Iris pigment epithelial cell (primary cell): ENCODE data around the gene RABL3.
A peak's percentile ranks its signal among the peaks of the same experiment; 100 is the strongest.
"Not testable (repeated sequence)": the region's sequence is repeated elsewhere in the genome, so short reads cannot be mapped to it uniquely, and the experiment has no call there.

Experiments
- DNase-seq: peaks from one replicate; pipeline ENCODE4 v3.0.0-alpha.2; 2011; ENCODE audit warnings: low read depth

RABL3 gene, protein sequence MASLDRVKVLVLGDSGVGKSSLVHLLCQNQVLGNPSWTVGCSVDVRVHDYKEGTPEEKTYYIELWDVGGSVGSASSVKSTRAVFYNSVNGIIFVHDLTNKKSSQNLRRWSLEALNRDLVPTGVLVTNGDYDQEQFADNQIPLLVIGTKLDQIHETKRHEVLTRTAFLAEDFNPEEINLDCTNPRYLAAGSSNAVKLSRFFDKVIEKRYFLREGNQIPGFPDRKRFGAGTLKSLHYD

DNA sequence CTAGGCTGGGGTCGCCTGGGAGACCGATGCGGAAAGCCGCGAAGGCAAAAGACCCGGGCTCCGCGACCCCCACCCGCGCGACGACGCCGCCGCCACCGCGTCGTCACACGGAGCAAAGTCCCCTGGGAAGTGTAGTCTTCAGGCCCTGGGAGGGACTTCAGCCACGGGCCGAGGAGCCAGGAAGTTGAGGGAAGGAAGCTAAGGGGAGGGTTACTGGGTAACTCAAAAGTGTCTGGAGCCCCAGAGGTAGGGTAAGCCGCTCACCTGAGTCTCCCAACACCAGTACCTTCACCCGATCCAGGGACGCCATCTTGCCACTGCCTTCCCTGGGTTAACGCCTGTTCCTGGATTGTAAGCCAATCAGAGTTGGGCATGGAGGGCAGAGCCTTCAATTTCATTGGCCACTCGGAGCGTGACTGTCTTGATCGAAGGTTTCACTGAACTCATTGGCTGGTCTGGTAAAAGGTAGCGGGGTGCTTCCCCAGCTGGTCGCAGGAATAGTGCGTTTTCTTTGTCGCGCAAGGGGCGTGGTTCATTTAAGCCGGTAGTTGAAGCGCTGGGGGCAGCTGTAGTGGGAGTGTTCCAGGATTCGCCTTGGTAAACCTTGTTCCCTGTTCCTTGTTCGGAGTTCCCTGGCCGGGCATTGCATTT is at the start of gene RABL3, which contains the start of gene GTF2E1:
RABL3 (minus strand) TSS at position 319 of the 651 bp plus-strand sequence; CDS start at position 310, 9 bp downstream.
GTF2E1 (plus strand) TSS at position 547 of the 651 bp plus-strand sequence. CDS start 7,809 bp downstream, outside the sequence.
- DNase-seq = peak; percentile 100

DNA sequence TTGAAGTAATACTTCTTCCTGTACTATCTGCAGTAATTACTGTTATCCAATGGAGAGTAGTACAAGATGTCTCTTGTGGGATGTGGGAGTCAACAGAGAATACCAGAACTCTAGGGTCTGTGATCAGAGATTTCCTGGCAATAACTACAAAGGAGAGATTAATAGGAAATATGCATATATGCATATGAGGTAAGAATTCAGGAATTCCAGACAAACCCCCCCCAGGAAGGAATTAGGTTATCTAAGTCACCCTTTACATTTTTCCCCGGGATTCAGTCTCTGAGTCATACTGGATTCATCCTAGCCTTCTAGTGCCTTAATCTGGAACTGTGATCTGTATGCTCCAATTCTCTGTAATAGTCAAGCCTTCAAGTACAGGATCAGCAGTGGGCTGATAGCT is 49.6 kb upstream of the RABL3 start:
- peak; percentile 57 for DNase-seq

DNA sequence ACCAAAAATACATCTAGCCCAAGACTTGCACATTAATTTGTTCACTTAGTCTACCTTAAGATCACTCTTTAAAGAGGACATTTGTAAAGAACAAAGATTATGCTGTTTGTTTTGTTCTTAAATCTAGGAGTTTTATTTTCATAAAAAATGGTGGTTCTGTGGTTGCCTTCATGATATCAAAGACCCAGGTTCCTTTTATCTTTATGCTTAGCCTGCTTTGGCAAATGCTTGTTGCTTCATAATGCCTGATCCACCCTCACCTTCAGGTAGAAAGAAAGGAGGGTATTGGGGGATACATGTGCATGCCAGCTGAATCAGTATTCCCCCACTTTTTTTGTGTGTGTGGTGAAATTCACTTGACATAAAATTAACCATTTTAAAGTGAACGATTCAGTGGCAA is 48.7 kb upstream of the RABL3 start:
- no peak for DNase-seq

DNA sequence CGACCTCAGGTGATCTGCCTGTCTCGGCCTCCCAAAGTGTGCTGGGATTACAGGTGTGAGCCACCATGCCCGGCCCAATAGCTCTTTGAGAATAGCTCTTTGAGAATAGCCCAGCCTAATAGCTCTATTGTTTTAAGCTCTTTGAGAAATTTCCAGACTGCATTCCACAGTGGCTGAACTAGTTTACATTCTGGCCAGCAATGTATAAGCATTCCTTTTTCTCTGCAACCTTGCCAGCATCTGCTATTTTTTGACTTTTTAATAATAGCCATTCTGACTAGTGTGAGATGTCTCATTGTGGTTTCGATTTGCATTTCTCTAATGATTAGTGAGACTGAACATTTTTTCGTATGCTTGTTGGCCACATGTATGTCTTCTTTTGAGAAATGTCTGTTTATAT is 43.5 kb upstream of the RABL3 start:
- DNase-seq = peak; percentile 77

DNA sequence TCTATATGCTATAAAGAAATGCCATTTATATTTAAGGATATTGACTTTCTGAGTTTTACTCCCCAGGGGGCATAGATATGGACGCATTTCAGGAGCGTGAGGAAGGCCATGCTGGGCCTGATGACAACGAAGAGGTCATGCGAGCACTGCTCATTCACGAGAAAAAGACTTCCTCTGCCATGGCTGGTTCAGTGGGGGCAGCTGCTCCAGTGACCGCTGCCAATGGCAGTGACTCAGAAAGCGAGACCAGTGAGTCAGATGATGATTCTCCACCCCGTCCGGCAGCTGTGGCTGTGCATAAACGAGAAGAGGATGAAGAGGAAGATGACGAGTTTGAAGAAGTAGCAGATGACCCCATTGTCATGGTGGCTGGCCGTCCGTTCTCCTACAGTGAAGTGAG is 38.7 kb upstream of the RABL3 start:
- peak; percentile 94 for DNase-seq

DNA sequence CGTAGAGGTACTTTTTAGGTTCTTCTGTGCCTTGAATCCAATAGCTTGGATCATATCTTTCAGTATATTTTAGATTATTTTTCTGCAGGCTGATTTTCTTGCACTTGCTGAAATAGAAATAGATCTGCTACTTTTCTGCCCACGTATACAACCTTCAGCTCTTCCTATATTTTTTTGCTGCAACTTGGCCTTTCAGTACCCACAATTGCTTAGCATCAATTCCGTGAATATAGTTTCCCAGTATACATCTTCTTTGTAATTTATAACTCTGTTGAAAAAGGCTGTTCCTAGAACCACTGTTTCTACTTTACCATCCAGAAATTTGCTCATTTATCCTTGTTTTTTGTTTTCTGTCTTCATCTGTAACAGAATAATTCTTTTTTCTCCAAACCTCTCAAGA is 36.5 kb upstream of the RABL3 start:
- no peak for DNase-seq

DNA sequence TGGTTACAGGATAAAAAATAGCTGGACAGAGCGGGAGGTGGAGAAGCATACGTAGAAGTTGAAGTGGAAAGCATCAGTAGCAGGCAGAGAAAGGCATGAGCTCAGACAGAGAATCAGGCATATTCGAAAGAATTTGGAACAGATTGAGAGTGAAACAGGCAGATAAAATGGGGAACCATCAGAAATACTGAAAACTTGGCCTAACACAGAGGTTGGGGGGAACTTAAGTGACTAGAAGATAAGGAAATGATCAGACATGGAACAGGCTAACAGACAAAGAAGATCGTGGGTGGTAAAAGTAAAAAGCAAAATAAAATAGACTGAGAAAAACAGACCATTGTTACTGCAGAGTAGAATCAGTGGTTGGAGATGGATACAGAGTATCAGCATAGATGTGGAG is 33.1 kb upstream of the RABL3 start:
- no peak for DNase-seq

DNA sequence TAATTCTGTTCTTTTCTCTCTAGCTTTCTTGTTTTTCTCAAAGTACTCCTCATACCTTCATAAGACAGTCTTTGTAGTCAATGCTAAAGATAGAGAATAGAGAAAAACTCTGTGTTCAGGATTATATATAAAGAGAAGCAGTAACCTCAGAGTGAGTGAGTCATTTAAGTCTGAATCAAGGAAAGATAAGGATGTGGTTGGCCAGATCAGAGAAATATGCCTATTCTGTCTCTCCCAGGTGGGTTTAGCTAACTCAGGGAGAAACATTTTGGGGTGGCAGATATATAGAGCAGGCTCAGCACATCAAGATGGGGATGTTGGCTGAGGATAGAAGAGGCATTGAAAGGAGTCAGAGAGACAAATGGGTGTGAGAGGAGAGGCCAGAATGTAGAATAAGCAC is 31.6 kb upstream of the RABL3 start:
- peak; percentile 75 for DNase-seq

DNA sequence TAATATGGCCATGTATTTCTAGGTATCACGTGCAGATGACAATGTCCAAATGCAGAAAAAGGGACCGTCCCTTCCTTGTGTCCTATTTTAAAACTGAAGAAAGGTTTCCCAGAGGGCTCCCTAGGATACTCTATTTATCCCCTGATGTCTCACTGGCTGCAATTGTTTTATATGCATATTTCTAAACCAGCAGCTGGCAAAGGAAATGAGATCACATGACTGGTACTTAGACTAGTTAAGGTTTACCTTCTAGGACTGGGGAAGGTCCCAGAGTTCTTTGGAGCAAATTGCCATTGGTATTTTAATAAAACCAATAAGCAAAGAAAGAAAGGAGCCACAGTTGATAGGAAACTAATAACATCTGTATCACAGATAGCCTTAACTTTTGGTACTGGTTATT is 29.8 kb upstream of the RABL3 start:
- no peak for DNase-seq

DNA sequence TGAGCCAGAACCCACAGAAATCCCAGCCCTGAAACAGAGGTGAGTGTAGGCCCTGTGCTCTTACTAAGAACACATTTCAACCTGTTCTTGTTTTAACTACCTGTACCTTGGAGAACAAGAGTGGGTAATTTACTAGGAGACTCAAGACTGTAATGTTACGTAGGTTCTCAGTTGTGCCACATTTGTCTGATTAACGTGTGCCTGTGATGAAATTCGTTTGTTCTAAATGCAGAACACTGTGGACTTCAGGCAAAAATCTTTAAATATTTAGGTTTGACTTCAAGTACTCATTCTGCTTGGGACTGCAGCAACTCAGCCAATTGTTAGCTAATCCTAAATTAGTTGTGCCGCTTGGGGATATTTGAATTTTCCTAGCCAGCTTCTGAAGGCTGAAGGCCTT is 28.6 kb upstream of the RABL3 start:
- DNase-seq = no peak

DNA sequence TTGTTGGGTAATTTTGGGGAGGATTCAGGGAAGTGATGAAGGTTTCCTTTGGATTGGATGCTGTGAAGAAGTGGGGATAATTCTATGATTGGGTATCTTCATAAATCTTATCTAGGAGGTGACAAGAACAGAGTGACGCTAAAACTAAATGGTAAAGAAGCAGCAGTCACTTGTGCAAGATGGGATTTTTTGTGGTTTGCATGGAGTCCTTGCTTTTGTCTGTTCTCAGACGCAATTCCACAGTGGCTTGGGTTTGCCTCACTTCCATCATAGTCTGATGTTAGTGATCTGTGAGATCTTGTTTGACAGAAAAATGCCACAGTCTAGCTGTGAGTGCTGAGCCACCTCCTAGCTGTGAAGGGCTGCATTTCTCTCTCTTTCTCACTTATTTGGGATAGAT is 27.1 kb upstream of the RABL3 start:
- DNase-seq = no peak

DNA sequence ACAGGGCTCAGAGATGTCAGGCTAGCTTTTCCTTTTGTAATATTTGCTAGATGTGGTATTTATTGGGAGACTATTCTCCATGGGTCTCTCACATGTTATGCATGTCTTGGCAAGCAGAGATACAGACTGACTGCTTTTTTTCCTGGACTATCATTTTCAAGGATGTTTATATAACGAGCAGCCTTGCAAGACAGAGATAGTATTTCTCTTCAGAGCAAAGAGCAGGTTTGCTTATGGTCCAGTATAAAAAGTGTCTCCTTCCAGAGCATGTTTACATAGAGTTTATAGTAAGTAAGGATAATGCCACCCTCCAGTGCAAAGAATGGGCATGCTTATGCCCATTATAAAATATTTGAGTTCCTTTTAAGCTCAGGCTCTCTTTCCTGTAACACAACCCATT is 24.8 kb upstream of the RABL3 start:
- peak; percentile 69 for DNase-seq

DNA sequence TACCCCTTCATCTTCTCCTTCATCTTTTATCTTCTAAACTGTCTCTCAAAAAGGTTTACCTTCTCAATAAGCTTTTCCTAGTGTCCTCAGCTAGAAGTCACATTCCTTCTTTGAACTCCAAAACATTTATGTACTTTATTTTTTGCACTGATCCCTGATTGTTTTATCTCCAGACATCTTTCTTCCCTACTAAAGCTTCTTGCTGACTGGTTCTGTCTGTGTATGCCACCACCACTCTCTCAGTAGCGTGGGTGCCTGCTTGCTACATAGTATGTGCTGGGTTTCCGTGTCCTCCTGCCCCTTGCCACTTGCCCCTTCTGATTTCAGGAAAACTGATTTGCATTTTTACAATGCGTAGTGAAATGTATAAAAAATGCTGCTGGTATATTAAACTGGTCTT is 24.3 kb upstream of the RABL3 start:
- DNase-seq = no peak

DNA sequence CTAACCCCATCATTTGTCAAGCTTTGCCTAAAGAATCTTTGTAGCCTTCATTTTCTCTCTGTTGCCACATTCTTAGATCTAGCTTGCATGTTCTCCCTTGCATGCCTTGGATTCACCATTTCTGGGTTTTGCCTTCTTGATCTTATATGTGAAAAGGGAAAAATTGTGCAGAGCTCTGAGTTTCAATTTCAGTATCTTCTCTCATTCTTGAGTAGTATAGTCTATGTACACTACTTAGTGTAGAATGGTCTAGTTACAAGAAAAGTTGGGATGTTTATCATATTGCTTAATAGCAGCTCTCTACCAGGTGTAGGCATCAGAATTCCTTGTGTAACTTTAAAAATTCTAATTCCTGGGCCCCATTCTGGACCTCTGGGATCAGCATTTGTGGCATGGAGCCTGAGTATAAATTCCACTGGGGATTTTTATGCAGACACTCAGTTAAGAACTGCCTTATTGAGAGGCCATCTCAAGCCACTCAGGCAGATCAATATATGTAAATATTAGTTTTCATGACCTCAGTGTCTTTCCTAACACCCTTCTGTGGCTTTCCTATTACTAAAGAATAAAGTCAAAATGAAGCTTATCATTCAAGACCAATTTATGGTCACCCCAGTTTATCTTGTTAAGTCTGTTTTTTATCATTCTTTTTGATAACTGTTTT is 23.6 kb upstream of the RABL3 start:
- DNase-seq = no peak

DNA sequence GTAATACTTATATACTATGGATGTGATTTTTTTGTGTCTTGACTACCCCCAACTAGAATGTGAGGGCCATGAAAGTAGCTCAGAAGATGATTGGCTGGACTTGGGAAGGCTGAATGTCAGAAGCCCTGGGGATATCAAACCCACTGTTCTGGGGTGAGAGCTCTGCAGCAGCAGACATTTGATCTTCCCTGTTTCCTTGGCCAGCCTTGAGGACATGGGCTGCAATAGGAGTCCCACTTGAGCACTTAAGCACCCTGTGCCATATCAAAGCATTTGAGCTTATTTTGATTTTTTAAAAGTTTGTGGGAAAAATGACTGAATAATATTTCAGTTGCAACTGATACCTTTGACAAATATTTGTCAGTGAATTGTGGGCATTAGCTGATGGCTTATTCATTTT is 21.9 kb upstream of the RABL3 start:
- DNase-seq = no peak

DNA sequence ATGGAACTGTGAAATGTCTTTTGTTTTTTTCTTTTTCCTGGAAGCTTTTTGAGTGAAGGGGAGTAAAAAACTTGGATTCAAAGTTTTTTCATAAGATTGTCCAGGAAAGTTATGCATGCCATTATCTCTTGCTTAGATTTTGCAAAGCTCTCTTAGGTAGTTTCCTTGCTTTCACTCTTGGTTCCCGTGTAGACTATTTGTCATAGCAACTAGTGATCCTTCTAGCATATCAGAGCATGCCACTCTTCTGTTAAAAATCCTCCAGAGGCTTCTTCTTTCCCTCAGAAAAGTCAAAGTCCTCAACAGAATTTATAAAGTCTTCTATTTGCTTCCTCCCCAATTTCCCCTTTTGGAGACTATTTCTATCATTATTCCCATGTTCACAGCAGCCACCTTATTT is 21.3 kb upstream of the RABL3 start:
- DNase-seq = peak; percentile 40

DNA sequence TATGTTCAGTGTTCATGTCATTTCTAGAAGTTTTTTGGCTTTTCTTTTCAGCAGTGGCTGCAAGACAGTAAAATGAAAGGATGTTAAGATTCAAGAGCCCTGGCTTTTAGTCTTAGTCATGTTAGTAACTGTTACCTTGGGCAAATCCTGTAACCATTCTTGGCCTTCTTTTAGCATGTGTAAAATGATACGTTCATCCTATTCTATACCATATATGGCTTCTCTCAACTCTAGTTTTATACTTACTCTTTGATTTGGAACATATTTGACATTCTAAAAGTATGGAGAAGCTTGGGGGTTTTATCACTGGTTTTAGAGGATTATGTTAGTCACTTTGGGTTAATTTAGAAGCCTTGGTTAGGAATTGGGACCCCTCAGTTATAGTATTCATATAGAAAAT is 20.3 kb upstream of the RABL3 start:
- peak; percentile 69 for DNase-seq

DNA sequence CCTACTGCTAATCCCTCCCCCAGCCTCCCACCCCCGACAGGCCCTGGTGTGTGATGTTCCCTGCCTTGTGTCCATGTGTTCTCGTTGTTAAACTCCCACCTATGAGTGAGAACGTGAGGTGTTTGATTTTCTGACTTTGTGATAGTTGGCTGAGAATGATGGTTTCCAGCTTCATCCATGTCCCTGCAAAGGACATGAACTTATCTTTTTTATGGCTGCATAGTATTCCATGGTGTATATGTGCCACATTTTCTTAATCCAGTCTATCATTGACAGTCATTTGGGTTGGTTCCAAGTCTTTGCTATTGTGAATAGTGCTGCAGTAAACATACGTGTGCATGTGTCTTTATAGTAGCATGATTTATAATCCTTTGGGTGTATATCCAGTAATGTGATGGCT is 16.2 kb upstream of the RABL3 start:
- DNase-seq = not testable (repeated sequence)

DNA sequence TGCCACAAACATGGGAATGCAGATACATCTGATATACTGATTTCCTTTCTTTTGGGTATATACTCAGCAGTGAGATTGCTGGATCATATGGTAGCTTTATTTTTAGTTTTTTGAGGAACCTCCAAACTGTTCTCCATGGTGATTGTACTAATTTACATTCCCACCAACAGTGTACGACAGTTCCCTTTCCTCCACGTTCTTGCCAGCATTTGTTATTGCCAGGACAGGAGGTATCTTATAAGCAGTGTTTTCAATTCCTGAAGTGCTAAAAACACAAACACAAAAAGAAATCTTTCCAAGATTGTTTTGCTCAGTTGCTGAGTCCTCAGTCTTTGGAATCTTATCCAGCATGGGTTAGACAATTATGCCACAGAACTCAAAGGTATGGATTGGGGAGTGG is 13.7 kb upstream of the RABL3 start:
- no peak for DNase-seq

DNA sequence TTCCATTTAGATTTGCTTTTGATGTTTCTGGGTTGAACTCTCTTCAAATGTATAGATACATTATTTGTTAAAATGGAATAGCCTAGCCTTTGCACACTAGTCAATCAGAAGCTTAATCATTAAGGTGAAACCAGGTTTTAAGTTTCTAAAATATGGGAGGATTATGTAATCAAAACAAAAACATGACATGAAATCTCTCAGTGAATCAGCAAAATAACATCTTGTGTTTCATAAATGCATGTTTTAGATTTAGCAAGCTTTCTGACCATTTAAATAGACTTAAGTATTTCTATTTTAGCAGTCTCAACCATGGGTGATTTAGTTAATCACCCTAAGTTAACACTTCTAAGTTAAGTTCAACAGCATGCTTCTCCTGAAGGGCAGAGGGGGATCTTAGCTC is 11.5 kb upstream of the RABL3 start:
- peak; percentile 62 for DNase-seq

DNA sequence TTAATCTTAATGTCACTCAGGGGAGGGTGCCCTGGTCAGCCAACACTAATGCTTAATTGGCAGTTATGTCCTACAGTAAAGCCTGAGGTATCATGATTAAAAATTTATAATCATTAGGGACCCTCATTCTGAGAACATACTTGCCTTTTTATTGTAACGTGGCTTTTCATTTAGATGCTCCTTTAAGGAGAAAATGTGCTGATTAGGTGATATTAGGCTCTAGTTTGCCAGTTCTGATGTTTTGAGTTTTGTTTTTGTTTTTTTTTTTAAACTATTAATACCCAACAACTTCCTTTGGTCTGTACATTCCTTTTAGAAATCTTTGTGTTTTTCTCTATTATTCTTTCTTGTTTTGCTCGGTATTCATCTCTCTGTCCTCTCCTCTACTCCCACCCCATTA is 10.5 kb upstream of the RABL3 start:
- no peak for DNase-seq

DNA sequence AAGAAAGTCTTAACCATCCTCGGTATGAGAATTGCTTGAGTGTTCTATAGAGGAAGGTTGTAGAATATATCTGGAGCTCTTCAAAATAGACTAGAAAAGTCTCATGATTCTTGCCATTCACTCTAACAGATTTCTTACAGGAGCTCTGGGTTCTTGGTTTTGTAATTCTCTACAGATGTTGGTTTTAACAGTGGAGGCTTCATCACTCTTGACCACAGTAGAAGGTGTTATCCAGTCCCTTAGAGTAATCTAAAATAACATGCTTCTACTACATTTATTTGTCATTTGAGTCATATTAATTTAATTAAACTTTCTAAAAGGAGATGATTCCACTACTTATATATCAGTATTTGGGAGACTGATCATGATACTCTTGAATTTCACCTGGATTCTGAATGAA is 9.9 kb upstream of the RABL3 start:
- DNase-seq = no peak

DNA sequence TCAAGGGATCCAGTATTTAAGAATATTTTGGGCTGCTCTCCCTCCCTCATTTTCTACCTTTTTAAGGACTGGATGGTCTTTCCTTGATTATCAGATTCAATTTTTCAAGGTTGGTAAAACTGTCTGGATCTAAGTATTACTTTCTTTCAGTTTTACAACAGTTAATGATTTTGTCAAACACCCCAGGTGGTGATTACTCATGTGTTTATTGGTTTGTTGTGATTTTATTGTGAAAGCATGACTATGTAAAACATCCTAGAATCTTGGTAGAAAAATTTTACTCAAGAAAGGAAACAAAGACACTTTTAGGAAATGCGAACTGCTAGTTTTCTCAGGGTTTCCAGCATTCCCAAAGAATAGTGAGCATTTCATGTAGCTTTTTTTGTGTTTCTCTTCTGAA is 7.5 kb upstream of the RABL3 start:
- no peak for DNase-seq

DNA sequence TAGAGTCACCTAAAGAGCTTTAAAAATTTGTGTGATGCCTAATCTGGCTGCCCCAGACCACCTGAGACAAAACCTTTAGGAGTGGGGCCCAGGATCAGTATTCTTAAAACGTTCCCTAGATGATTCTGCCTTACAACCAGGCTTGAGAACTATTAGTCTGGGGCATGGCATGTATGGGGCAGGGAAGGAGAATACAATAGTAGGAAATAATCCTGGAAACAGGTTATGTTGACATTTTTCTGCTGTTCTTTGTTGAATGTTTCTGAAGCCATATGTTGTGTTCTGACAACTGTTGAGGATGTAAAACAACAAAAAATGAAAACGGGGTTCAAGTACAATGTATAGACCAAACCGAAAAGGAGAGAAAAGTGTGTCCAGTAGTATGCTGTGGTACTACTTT is 3.1 kb upstream of the RABL3 start:
- DNase-seq = no peak
